Prostate gland (tissue), 2 donors: ENCODE data around the gene NDP. TPM values are rescaled to one million over a fixed set of nuclear protein-coding genes. Genes with fewer than 3 reads are reported as not detected.

Experiments
- DNase-seq: peaks from one replicate; pipeline ENCODE4 v3.0.0-alpha.2; 2019; ENCODE audit warnings: low spot score
- H3K27ac ChIP-seq, 2 donors: fragments of 200-600 bp; sonication (generic); 2 replicates each; pipeline ENCODE4 v1.5.1; 2017 to 2019
- H3K27me3 ChIP-seq: fragments of 200-600 bp; sonication (generic); replicated peaks from 2 replicates; pipeline ENCODE4 v1.5.1; 2019; ENCODE audit not compliant: insufficient read depth
- H3K36me3 ChIP-seq, 2 donors: fragments of 200-600 bp; sonication (generic); 1 replicate in 1 of 2; 2 replicates in 1 of 2; pipeline versions ENCODE4 v1.5.1 to v1.8.1; 2017 to 2019
- H3K4me1 ChIP-seq: fragments of 200-600 bp; sonication (generic); replicated peaks from 2 replicates; pipeline ENCODE4 v1.5.1; 2019
- H3K4me3 ChIP-seq, 2 donors: fragments of 200-600 bp; sonication (generic); 2 replicates each; pipeline ENCODE4 v1.5.1; 2017 to 2019
- H3K9me3 ChIP-seq: fragments of 200-600 bp; sonication (generic); 2 replicates; pipeline ENCODE4 v1.5.1; 2017
- POLR2A ChIP-seq: fragments of 450-650 bp; IDR thresholded peaks from one replicate; pipeline ENCODE4 v1.6.1; 2016; ENCODE audit warnings: antibody characterized with exemption, mild to moderate bottlenecking
- POLR2AphosphoS5 ChIP-seq: sonication (generic); formaldehyde crosslinking; IDR thresholded peaks from one replicate; pipeline ENCODE4 v1.6.1; 2017; ENCODE audit warnings: antibody characterized with exemption
- WGBS: methylation state at CpG from one replicate; pipeline ENCODE4 v1.1.5; 2018; 5-methylcytosine and 5-hydroxymethylcytosine counted together
- intact Hi-C: fragments of 100-400 bp; cut with DNase I; formaldehyde crosslinking; loops from one replicate; pipeline ENCODE4 v1.14.2; 2022
- total RNA-seq, 2 donors: library from RNA; depleted of rRNA; stranded (reverse); fragments of >200 nt; gene quantifications; one replicate each; pipeline ENCODE4 v1.1.0, GENCODE V29; 2016
- TF ChIP-seq, protein P1 (sequence below), 4 experiments: fragments of 200-600 bp in 2 of 4; fragments of 450-650 bp in 2 of 4; sonication (generic) in 2 of 4; IDR thresholded peaks; 1 replicate in 3 of 4; 2 replicates in 1 of 4; pipeline ENCODE4 v1.5.1; 2016 to 2019; ENCODE audit warnings: antibody characterized with exemption in 4 of 4, mild to moderate bottlenecking in 2 of 4, moderate library complexity in 2 of 4

The NDP gene
- total RNA-seq, 2 donors from 2014 or later: 3.3 to 4.6 TPM

DNA sequence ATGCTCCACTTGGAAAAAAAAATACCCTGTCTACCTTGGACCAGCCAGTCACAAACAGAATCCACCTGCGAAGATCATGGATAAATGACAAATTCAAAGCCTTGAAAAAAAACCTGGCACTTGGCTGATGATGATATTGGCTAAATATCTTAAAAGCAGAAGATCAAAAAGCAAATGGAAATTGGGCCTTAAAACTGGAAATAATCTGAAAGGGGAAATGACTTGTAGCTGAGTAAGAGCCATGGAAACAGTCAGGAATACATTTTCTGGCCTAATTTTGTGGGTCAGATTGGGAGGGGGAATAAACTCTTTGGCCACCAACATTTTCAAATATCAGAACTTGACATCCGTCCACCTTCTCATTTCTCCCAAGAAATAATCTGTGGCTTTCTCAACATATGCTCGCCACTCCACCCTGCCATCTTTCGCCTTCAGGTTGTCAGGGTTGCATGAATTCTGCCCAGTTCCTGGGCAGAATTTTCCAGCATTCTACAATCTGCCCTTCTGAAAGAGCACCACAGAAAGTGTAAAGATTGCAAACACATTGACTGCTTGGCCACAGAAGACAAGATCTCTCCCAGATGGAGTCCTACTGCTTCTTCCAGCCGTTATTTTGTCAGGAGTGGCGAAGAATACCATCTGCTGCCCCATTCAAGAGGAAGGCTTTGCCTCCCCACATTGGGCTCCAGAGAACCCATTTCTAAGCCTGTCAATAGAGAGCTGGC, 1.7 kb upstream of the NDP start:
- DNase-seq: no peak
- intact Hi-C loops: loop anchor here (5.0 kb wide), 1 partner anchor 897 kb away; the partner anchor contains the start of gene KDM6A
- Histone ChIP-seq H3K9me3 (no peaks in the 10 kb centered on the region), H3K4me3 (no peak overlapping the region), H3K36me3 (no peaks in the 10 kb centered on the region), H3K27ac (no peak overlapping the region), H3K4me1 (no peaks in the 10 kb centered on the region), H3K27me3 (no peaks in the 10 kb centered on the region)
- TF ChIP-seq, protein P1, sequence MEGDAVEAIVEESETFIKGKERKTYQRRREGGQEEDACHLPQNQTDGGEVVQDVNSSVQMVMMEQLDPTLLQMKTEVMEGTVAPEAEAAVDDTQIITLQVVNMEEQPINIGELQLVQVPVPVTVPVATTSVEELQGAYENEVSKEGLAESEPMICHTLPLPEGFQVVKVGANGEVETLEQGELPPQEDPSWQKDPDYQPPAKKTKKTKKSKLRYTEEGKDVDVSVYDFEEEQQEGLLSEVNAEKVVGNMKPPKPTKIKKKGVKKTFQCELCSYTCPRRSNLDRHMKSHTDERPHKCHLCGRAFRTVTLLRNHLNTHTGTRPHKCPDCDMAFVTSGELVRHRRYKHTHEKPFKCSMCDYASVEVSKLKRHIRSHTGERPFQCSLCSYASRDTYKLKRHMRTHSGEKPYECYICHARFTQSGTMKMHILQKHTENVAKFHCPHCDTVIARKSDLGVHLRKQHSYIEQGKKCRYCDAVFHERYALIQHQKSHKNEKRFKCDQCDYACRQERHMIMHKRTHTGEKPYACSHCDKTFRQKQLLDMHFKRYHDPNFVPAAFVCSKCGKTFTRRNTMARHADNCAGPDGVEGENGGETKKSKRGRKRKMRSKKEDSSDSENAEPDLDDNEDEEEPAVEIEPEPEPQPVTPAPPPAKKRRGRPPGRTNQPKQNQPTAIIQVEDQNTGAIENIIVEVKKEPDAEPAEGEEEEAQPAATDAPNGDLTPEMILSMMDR (IDR thresholded peaks at IDR 0.05): no peak
- TF ChIP-seq POLR2AphosphoS5 (no peak), POLR2A (no peak)
- 91% methylated on average over 6 of the region's 6 CpGs for WGBS

DNA sequence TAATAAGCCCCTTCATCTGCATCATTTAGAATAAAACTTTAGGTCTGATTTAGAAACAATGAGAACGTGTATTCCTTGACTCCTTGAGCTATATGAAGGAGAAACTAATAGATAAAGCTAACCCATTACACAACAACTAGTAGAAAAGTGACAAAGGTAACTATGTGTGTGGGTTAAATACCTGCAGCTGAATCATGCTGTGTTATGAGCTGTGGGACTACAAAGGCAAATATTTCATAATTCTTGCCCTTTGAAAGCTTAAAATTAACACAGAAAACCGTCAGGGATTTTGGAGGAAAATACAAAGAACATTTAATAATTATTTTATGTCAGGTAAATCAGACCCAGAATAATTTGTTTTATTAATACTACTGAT, 898 bp upstream of the NDP start:
- WGBS: 52% methylated on average over 2 of the region's 2 CpGs

DNA sequence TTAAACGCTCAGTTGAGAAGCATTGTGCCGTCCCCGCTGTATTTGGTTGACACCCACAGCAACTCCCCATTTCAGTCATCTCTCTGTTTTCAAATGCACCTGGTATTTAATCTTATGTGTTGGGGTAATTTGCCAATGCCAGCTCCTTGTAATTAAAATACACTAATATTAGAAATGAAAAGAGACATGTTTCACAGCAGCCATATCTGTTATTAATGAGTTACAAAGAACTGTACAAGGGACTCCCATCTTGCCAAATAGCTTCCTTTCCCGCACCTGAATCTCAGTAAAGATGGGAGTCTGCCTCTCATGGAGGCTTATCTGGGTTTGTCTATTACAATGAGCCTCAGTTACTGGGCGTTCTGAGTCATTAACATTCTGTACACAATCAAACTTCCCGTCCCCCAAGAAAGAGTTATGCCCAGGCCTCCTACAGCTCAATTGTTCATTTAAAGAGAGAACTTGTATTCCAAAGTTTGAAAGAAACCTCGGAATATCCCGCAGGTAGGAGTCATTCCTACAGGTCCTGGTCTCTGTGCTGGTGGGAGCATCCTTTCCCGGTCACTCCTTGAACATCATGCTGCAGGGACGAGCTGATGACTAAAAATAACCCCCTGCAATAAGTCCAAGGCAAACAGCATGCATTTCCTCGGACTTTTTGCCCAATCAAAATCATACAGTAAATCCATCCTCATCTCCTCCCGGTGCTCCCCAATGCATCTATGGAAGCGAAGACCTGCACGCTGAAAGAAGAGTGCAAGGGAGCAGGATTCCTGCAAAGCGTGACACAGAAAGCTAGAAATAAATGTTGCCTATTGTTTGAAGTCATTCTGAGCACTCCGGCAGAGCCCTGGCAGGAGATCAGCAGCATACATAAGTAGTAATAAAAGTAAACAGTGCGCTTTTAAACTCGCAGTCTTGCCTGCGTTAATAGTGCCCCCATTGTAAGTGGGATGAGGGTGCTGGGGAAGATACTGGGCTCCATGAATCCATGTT, 926 bp downstream of the NDP start:
- WGBS: 22% methylated on average over 19 of the region's 19 CpGs
- H3K27me3 ChIP-seq: no peaks in the 10 kb centered on the region
- TF ChIP-seq POLR2AphosphoS5 (no peak), POLR2A (no peak)
- TF ChIP-seq, protein P1 (IDR thresholded peaks at IDR 0.05): no peak
- H3K27ac ChIP-seq: peak overlapping the region in 1 of 2 donors; percentile 11
- no peaks in the 10 kb centered on the region for H3K9me3 ChIP-seq
- DNase-seq: no peak
- H3K36me3 ChIP-seq: no peaks in the 10 kb centered on the region
- H3K4me3 ChIP-seq: peak overlapping the region; percentile 11 to 13
- no peaks in the 10 kb centered on the region for H3K4me1 ChIP-seq
- intact Hi-C loops: loop anchor here (5.0 kb wide), 1 partner anchor 900 kb away; the partner anchor contains the start of gene KDM6A

More for the DNA sequence above, 898 bp upstream of the NDP start:
- DNase-seq: no peak
- Histone ChIP-seq H3K27ac (no peak overlapping the region), H3K36me3 (no peaks in the 10 kb centered on the region), H3K4me1 (no peaks in the 10 kb centered on the region), H3K4me3 (no peak overlapping the region), H3K9me3 (no peaks in the 10 kb centered on the region), H3K27me3 (no peaks in the 10 kb centered on the region)
- TF ChIP-seq, protein P1 (IDR thresholded peaks at IDR 0.05): no peak
- TF ChIP-seq POLR2AphosphoS5: no peak
- TF ChIP-seq POLR2A: no peak
- intact Hi-C loops: loop anchor here (5.0 kb wide), 1 partner anchor 898 kb away; the partner anchor contains the start of gene KDM6A

DNA sequence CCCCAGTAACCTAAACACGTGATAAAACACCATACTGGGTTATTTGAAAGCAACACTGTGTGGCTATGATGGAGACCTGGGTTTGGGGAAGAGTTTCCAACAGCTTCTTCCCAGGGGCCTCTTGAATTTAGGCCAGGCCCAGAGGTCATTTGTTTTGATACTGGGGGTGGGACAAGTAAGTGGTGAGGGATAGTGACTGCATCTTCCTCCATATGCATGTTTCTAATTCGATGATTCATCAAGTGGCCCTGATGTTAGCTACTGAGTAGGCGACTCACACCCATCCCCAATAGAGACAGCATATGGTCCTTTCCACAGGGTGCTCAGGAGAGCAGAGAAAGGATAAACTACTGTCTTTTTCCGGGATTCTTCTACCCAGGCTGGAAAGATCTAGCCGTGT, 2.7 kb downstream of the NDP start:
- no peak for DNase-seq
- H3K27ac ChIP-seq: no peak overlapping the region
- intact Hi-C loops: loop anchor here (5.0 kb wide), 1 partner anchor 902 kb away; the partner anchor contains the start of gene KDM6A

More for the DNA sequence above, 2.7 kb downstream of the NDP start:
- no peaks in the 10 kb centered on the region for H3K27me3 ChIP-seq
- H3K9me3 ChIP-seq: no peaks in the 10 kb centered on the region
- no peaks in the 10 kb centered on the region for H3K36me3 ChIP-seq
- H3K4me1 ChIP-seq: no peaks in the 10 kb centered on the region
- TF ChIP-seq, protein P1 (IDR thresholded peaks at IDR 0.05): no peak
- TF ChIP-seq POLR2AphosphoS5 (no peak), POLR2A (no peak)
- WGBS: 89% methylated on average over 5 of the region's 5 CpGs
- no peak overlapping the region for H3K4me3 ChIP-seq
